Smooth muscle cell (in vitro differentiated cells): ENCODE results near the gene BANK1. TPM values are rescaled to one million over a fixed set of nuclear protein-coding genes. Genes with fewer than 3 reads are reported as not detected.

Experiments
- DNase-seq: peaks from one replicate; lab custom pipeline; 2025; ENCODE audit not compliant: unreplicated experiment; lab: John Stamatoyannopoulos, UW
- H2AFZ ChIP-seq: fragments of 200-600 bp; sonication (generic); 2 replicates; pipeline ENCODE4 v1.6.0; 2016; ENCODE audit warnings: antibody characterized with exemption, low read depth, mild to moderate bottlenecking
- H3F3A ChIP-seq: fragments of 200-600 bp; sonication (generic); 2 replicates; pipeline ENCODE4 v1.6.0; 2017; ENCODE audit warnings: antibody characterized with exemption, low read depth
- H3K27ac ChIP-seq: fragments of 200-600 bp; sonication (generic); 2 replicates; pipeline ENCODE4 v1.5.1; 2016; ENCODE audit warnings: low read depth, mild to moderate bottlenecking
- H3K27me3 ChIP-seq: fragments of 200-600 bp; sonication (generic); 2 replicates; pipeline ENCODE4 v1.6.1; 2016; ENCODE audit warnings: low read depth, mild to moderate bottlenecking
- H3K36me3 ChIP-seq: fragments of 200-600 bp; sonication (generic); 2 replicates; pipeline ENCODE4 v1.5.1; 2016; ENCODE audit warnings: low read depth
- H3K4me1 ChIP-seq: fragments of 200-600 bp; sonication (generic); 2 replicates; pipeline ENCODE4 v1.5.1; 2016; ENCODE audit warnings: low read depth
- H3K4me2 ChIP-seq: fragments of 200-600 bp; sonication (generic); 2 replicates; pipeline ENCODE4 v1.6.0; 2016; ENCODE audit warnings: mild to moderate bottlenecking
- H3K4me3 ChIP-seq: fragments of 200-600 bp; sonication (generic); 2 replicates; pipeline ENCODE4 v1.5.1; 2016; ENCODE audit warnings: mild to moderate bottlenecking
- H3K79me2 ChIP-seq: fragments of 200-600 bp; sonication (generic); 2 replicates; pipeline ENCODE4 v1.6.0; 2016; ENCODE audit warnings: low read depth, mild to moderate bottlenecking
- H3K9ac ChIP-seq: fragments of 200-600 bp; sonication (generic); 2 replicates; pipeline ENCODE4 v1.6.0; 2016; ENCODE audit warnings: low read depth
- H3K9me3 ChIP-seq: fragments of 200-600 bp; sonication (generic); replicated peaks from 2 replicates; pipeline ENCODE4 v1.5.1; 2016; ENCODE audit warnings: low read depth
- H4K20me1 ChIP-seq: fragments of 200-600 bp; sonication (generic); 2 replicates; pipeline ENCODE4 v1.6.0; 2016; ENCODE audit warnings: low read depth
- WGBS: methylation state at CpG from one replicate; pipeline ENCODE4 v1.1.7; 2016; ENCODE audit warnings: low lambda C conversion rate; 5-methylcytosine and 5-hydroxymethylcytosine counted together
- polyA plus RNA-seq: library from polyadenylated mRNA; unstranded; fragments of >200 nt; fragmentation: Nextera tagmentation; extraction: Ambion mirVana; gene quantifications from 2 replicates; pipeline ENCODE4 v1.2.1, GENCODE V29; 2016
- total RNA-seq: library from RNA; depleted of rRNA; stranded (reverse); fragments of >200 nt; gene quantifications from 2 replicates; pipeline ENCODE4 v1.2.3, GENCODE V29; 2014
- TF ChIP-seq, protein P1 (sequence below): fragments of 200-600 bp; sonication (generic); IDR thresholded peaks from 2 replicates; pipeline ENCODE4 v1.5.1; 2017; ENCODE audit warnings: borderline replicate concordance, mild to moderate bottlenecking, antibody characterized with exemption; ENCODE audit not compliant: insufficient read depth, poor library complexity, severe bottlenecking

BANK1 gene
- total and polyA plus RNA-seq, 2 experiments from 2014 or later, result 0.54 to 1.5 TPM

DNA sequence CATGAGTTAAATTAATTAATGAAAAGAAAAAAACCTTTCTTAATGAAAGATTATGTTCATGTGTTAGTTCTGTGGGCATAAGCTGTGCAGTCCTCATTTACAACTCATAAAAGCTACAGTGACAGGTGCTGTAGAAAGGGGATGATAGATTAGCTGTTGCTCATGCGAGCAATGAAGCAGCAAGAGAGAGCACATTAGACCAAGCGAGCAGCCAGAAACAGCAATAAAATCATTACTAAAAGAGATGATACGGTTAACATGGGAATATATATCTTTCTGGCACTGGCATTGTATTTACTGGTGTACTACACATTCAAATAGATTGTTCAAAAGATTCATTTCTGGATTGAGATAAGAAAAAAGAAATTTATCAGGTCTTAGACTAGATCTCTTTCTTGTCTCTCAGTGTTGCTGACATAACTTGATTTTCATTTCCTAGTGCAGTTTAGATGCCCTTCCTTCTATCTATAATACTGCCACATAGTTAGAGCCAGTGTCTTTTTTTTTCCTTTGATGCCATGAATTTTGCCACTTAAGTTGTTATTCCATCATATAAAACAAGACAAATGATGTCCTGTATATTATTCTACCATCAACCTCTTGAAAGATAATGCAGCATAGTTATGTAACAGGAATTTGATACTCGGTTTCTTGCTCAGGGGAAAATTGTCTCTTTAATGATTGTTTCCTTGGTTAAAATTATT lies 164.6 kb downstream of the BANK1 start:
- Histone ChIP-seq H3K4me2 (no peak overlapping the region), H3K9me3 (no peaks in the 10 kb centered on the region), H3F3A (no peaks in the 10 kb centered on the region), H4K20me1 (no peaks in the 10 kb centered on the region), H3K4me1 (peaks cover 10% of the 10 kb centered on the region), H3K79me2 (no peaks in the 10 kb centered on the region), H3K27ac (no peak overlapping the region), H3K36me3 (no peaks in the 10 kb centered on the region), H3K27me3 (no peaks in the 10 kb centered on the region), H3K9ac (no peak overlapping the region), H3K4me3 (no peak overlapping the region), H2AFZ (no peak overlapping the region)
- WGBS, result 63% methylated on average over 4 of the region's 4 CpGs
- no peak for DNase-seq
- TF ChIP-seq, protein P1, sequence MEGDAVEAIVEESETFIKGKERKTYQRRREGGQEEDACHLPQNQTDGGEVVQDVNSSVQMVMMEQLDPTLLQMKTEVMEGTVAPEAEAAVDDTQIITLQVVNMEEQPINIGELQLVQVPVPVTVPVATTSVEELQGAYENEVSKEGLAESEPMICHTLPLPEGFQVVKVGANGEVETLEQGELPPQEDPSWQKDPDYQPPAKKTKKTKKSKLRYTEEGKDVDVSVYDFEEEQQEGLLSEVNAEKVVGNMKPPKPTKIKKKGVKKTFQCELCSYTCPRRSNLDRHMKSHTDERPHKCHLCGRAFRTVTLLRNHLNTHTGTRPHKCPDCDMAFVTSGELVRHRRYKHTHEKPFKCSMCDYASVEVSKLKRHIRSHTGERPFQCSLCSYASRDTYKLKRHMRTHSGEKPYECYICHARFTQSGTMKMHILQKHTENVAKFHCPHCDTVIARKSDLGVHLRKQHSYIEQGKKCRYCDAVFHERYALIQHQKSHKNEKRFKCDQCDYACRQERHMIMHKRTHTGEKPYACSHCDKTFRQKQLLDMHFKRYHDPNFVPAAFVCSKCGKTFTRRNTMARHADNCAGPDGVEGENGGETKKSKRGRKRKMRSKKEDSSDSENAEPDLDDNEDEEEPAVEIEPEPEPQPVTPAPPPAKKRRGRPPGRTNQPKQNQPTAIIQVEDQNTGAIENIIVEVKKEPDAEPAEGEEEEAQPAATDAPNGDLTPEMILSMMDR, result no peak

DNA sequence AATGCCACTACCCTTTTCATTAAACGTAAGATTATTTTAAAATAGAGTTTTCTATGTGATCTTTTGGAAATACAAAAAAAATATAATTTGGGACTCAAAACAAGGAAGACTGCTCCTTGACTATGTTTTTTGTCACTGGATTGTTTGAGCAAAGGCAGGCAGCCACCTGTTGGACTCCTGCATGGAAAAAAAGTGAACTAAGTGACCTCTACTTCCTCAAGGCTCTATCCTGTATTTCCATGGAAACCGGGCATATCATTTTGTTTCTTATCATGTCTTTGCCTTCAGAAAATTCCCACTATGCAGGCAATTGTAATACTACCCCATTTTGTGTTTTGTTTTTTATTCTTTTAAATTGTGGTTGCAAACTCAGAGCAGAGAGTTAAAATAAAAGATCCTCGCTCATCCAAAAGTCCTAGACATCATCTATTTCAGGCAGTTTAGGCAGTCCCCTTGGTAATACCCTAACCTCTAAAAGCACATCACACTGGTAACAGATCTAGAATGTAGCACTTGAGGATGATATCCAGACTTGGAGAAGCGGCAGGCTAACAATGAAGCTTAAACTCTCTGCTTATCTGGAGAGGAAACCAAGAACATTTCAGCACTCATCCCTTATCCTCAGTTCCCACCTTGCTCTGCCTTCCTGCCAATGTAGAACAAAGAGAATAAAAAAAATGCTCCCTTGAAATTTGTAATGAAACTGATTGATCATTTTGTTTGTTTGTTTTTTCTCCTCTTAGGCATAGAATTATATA lies 165.7 kb downstream of the BANK1 start:
- H3F3A ChIP-seq, result no peaks in the 10 kb centered on the region
- H2AFZ ChIP-seq, result peak overlapping the region; percentile 41
- H3K79me2 ChIP-seq, result no peaks in the 10 kb centered on the region
- H3K9ac ChIP-seq, result no peak overlapping the region
- H3K36me3 ChIP-seq, result no peaks in the 10 kb centered on the region
- H3K4me2 ChIP-seq, result no peak overlapping the region
- no peaks in the 10 kb centered on the region for H3K9me3 ChIP-seq
- no peak for DNase-seq
- H3K4me1 ChIP-seq, result peaks cover 10% of the 10 kb centered on the region
- no peaks in the 10 kb centered on the region for H3K27me3 ChIP-seq
- TF ChIP-seq, protein P1, result no peak
- H3K27ac ChIP-seq, result no peak overlapping the region
- H4K20me1 ChIP-seq, result no peaks in the 10 kb centered on the region
- no peak overlapping the region for H3K4me3 ChIP-seq
- 81% methylated on average over 4 of the region's 4 CpGs for WGBS

DNA sequence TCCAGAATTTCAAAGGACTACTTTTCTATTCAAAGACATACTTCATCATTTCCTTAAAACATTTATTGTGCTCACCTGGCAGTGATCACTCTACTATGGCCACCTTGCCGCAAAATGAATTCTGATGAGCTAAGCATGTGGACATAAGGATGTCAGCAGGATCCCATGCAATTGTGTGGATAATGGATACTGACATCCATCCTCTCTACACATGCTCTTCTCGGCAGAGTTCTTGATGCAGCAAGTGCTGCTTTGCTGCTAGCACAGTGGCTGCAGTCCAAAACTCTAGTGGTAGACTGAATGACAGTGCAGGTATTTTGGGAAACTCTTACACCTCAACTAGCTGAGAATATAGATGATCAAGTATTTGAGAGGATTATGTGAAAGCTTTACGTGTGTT lies 168.0 kb downstream of the BANK1 start:
- WGBS, result 95% methylated on average over 3 of the region's 3 CpGs
- TF ChIP-seq, protein P1, result no peak
- Histone ChIP-seq H3F3A (no peaks in the 10 kb centered on the region), H3K27ac (no peak overlapping the region), H3K4me1 (peaks cover 8% of the 10 kb centered on the region), H3K9ac (no peak overlapping the region), H3K4me3 (no peak overlapping the region), H4K20me1 (no peaks in the 10 kb centered on the region), H3K9me3 (no peaks in the 10 kb centered on the region), H3K79me2 (no peaks in the 10 kb centered on the region), H3K4me2 (no peak overlapping the region), H3K36me3 (no peaks in the 10 kb centered on the region), H2AFZ (no peak overlapping the region), H3K27me3 (no peaks in the 10 kb centered on the region)
- DNase-seq, result no peak

DNA sequence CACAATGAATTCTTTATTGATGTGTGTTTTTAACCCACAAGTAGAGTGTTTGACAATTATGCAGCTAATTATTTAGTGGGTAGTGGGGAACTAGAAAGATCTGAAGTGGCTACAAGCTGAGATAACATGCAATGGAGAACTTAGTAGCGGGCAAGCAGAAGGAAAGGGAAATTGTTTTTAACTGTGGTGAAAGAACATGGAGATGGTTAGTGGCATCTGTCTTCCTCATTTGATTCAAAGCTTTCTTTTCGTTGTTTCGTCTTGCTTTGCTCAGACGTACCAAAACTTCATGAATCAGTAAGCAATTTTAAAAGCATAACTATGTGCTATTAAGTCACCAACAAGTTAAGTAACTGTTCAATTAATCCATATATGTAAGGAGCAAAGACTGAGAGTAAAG lies 169.9 kb downstream of the BANK1 start:
- no peaks in the 10 kb centered on the region for H3K79me2 ChIP-seq
- no peak for DNase-seq
- no peaks in the 10 kb centered on the region for H3K36me3 ChIP-seq
- TF ChIP-seq, protein P1, result no peak
- no peak overlapping the region for H3K4me3 ChIP-seq
- H3K4me1 ChIP-seq, result no peaks in the 10 kb centered on the region
- H4K20me1 ChIP-seq, result no peaks in the 10 kb centered on the region
- peak overlapping the region; percentile 52 for H2AFZ ChIP-seq
- no peaks in the 10 kb centered on the region for H3K9me3 ChIP-seq
- no peak overlapping the region for H3K9ac ChIP-seq
- WGBS, result 96% methylated on average over 4 of the region's 4 CpGs
- H3K27ac ChIP-seq, result no peak overlapping the region
- no peaks in the 10 kb centered on the region for H3F3A ChIP-seq
- H3K4me2 ChIP-seq, result no peak overlapping the region
- H3K27me3 ChIP-seq, result no peaks in the 10 kb centered on the region
